GM21786 (cell line): ENCODE results near the gene KIF3B.
"Not testable (repeated sequence)": the region's sequence is repeated elsewhere in the genome, so short reads cannot be mapped to it uniquely, and the experiment has no call there.

ENCODE experiments used
- ATAC-seq: cut with Tn5 transposase; IDR thresholded peaks from one replicate; pipeline ENCODE4 v1.9.1; 2021; ENCODE audit not compliant: unreplicated experiment

Gene KIF3B

GRCh38 chr20:32327087-32327681, 49.7 kb downstream of the KIF3B start:
- no peak for ATAC-seq

- no peak for ATAC-seq
These were observed 52.5 kb downstream of the KIF3B start for GRCh38 chr20:32329817-32330554.

GRCh38 chr20:32330555-32330897, 53.1 kb downstream of the KIF3B start:
- no peak for ATAC-seq

- peak; percentile 6 for ATAC-seq
These were observed 55.2 kb downstream of the KIF3B start for GRCh38 chr20:32332614-32333013.

DNA sequence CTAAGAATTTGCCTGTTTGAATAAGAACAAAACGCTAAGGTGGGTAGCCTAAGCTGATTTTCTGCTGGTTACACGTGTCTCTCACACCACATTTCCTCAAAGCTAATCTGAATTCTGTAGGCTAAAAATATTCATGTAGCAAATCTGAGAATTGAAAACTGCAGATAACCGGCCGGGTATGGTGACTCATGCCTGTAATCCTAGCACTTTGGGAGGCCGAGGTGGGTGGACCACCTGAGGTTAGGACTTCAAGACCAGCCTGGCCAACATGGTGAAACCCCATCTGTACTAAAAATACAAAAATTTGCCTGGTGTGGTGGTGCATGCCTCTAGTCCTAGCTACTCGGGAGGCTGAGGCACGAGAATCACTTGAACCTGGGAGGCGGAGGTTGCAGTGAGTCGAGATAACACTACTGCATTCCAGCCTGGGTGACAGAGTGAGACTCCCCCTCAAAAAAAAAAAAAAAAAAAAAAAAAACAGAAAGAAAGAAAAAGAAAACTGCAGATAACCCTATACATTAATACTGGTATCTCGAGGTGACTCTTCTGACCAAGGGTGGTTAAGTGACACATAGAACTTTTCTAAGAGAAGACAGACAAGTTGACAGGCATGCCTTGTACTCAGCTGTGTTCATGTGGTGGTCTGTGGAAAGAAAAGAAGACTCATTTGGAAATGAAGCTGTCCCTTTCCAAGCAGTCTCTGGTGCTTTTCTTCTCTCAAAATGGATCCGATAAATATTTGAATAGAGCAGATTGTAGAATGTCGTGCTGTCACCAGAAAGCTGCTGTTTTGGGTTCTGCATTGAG, 55.9 kb downstream of the KIF3B start:
- peak; percentile 62 for ATAC-seq

GRCh38 chr20:32333988-32334885, 56.8 kb downstream of the KIF3B start:
- peak; percentile 14 for ATAC-seq

GRCh38 chr20:32336918-32337347, 59.5 kb downstream of the KIF3B start:
- ATAC-seq: no peak

- ATAC-seq: no peak
These were observed 60.6 kb downstream of the KIF3B start for GRCh38 chr20:32337937-32338661.

- ATAC-seq: no peak
These were observed 61.2 kb downstream of the KIF3B start for GRCh38 chr20:32338665-32339064.

DNA sequence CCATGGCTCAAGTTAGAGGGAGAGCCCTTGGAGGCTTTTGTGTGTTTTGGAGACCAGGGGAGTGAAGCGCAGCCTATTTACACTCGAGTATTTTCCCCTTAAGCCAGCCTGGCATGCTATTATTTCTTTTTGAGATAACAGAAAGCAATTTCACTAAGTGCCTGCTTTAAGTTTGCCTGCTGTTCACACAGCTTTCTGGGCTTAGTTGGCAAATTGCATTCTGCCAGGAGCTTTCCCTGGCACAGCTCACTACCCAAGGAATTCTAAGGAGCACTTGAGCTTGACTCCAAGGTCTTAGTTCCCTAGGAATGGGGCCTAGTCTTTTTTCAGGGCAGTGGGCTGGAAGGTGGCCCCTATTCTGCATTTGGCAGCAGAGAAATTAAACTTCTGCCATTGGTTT, 61.7 kb downstream of the KIF3B start:
- ATAC-seq: no peak

DNA sequence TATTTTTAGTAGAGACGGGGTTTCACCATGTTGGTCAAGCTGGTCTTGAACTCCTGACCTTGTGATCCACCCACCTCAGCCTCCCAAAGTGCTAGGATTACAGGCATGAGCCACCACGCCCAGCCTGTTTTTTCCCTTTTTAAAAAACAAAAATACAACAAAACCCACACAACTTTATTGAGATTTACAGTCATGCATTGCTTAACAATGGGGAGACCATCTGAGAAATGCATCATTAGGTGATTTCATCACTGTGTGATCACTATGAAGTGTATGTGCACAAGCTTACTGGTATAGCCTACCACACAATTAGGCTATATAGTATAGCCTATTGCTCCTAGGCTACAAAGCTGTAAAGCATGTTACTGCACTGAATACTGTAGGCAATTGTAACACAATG, 63.6 kb downstream of the KIF3B start:
- not testable (repeated sequence) for ATAC-seq

DNA sequence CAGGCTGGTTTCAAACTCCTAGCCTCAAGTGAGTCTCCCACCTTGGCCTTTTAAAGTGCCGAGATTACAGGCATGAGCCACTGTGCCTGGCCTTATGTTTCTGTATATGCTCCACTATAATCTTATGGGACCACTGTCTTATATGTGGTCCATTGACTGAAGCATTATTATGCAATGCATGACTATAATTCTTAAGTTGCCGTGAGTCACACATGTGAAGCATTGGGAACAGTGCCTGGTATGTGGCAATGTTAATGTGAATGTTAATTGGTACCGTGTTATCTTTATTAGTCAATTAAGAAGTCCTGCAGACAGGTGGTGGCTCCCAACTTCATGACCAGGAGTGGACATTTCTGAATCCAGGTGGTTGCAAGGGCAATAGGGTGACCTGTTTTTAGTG, 66.0 kb downstream of the KIF3B start:
- no peak for ATAC-seq

DNA sequence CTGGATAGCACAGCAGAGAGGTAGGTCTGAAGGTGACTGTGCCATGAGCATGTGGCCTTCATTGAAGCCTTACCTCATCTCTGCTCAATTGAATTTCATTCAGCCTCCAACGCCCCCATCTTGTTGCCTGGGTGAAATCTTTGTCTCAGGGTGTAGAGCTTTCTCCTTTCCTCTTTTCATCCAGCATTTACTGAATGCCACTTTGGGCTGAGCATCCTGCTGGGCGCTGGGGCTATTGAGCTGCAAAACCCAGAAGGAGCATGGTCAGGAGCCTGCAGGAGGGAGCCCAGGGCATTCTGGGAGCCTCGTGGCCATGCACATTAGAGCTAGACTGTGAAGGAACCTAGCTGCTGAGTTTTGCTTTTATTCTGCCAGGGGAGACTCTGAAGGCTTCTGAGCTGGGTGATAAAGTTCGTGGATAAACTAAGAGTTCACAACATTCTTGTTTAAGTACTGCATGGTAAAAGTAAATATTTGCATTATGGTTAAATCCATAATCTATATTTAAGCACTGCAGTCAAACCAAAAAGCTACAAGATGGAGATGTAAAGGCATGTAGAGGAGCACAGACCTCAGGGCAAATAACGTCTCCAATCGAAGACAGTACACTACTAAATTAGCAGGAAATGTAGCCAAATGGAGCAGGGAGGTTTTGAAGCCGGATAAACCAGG, 67.5 kb downstream of the KIF3B start:
- ATAC-seq: no peak

GRCh38 chr20:32348207-32348606, 70.8 kb downstream of the KIF3B start:
- no peak for ATAC-seq

DNA sequence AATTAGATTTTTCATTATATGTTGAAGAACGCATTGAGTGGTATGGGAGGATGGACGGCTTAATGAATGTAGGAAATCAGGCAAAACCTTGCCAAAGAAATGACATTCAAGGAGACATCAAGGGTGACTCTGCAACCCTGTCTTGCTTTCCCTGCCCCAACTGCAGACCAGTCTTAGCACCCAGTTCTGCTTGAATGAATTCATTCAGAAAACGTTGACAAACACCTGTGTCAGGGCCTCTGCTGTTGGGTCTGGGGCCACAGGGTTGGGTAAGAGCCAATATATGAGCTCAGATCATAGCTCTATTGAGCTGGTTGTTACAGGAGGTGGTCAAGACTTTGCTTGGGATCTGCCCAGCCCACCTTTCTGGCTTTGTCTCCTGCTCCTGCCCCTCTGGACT, 73.0 kb downstream of the KIF3B start:
- no peak for ATAC-seq

DNA sequence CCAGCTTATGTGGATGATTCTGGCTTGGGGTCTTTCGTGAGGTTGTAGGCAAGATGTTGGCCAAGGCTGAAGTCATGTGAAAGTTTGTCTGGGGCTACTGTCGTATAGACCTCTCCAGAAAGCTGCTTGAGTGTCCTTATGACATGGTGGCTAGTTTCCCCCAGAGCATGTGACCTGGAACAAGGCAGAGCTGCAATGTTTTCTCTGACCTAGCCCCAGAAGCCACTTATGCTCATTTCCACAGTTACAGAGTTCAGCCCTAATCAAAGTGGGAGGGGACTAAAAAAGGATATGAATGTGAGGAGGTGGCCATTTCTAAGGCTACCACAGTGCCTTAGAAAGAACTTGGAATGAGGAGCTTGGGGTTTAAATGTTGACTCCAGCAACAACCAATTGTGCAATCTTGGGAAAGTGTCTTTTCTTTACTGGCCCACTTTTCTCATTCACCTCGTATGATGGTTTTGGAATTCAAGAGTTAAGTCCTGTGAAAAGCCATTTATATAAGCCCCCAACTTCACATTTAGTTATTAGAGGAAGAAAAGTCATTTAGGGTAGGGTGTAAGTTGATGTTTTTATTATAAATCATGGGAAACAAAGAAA, 74.8 kb downstream of the KIF3B start:
- ATAC-seq: no peak

DNA sequence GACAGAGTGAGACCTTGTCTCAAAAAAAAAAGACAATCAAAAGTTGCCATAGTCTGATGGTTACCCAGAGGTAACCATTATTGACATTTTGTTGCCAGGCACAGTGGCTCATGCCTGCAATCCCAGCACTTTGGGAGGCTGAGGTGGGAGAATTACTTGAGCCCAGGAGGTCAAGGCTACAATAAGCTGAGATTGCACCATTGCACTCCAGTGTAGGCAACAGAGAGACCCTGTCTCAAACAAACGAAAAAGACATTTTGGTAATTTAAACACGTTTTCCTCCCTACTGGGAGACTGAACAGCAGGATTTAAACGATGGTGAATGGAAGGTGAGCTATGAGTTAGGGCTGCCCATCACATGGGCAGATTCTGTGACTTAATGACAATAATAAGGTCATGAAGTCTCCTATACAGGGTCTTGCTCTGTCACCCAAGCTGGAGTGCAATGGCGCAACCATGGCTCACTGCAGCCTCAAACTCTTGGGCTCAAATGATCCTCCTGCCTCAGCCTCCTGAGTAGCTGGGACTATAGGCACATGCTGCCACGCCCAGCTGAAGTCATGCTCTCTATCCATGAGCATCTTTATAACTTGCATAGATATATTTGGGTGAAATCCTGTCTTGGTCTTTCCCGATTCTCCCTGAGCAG, 76.5 kb downstream of the KIF3B start:
- ATAC-seq: no peak

GRCh38 chr20:32354592-32355416, 77.4 kb downstream of the KIF3B start:
- peak; percentile 34 for ATAC-seq
